Activated T-helper 17 cell treated with anti-CD3 and anti-CD28 coated beads, Interleukin-2, amount 50 U/mL, for 72 hours (primary cell): ENCODE results near the gene DBI. TPM values are rescaled to one million over a fixed set of nuclear protein-coding genes. Genes with fewer than 3 reads are reported as not detected.
"Not testable (repeated sequence)": the region's sequence is repeated elsewhere in the genome, so short reads cannot be mapped to it uniquely, and the experiment has no call there.

Experiments used
- ATAC-seq: fragments of 150-1000 bp; cut with Tn5 transposase; replicated peaks from 2 replicates; pipeline ENCODE4 v1.10.0; 2021; ENCODE audit warnings: mild to moderate bottlenecking, moderate library complexity
- H3K27ac Mint-ChIP-seq: one replicate; pipeline ENCODE4 v1.8.0; 2022; ENCODE audit warnings: mixed read lengths
- H3K27me3 Mint-ChIP-seq: one replicate; pipeline ENCODE4 v1.8.0; 2022; ENCODE audit warnings: mixed read lengths
- H3K36me3 Mint-ChIP-seq: one replicate; pipeline ENCODE4 v1.8.0; 2022; ENCODE audit warnings: low read depth, mild to moderate bottlenecking, mixed read lengths
- H3K4me1 Mint-ChIP-seq: one replicate; pipeline ENCODE4 v1.8.0; 2022; ENCODE audit warnings: mixed read lengths
- H3K4me3 Mint-ChIP-seq: one replicate; pipeline ENCODE4 v1.8.0; 2022; ENCODE audit warnings: mild to moderate bottlenecking, mixed read lengths
- H3K9me3 Mint-ChIP-seq: one replicate; pipeline ENCODE4 v1.8.0; 2022; ENCODE audit warnings: mixed read lengths
- total RNA-seq, 2 donors: library from RNA; stranded (reverse); gene quantifications; one replicate each; pipeline ENCODE4 v1.2.3, GENCODE V29; 2022

Gene DBI
- total RNA-seq, 2 donors from 2014 or later, result 82.5 to 129 TPM

DNA sequence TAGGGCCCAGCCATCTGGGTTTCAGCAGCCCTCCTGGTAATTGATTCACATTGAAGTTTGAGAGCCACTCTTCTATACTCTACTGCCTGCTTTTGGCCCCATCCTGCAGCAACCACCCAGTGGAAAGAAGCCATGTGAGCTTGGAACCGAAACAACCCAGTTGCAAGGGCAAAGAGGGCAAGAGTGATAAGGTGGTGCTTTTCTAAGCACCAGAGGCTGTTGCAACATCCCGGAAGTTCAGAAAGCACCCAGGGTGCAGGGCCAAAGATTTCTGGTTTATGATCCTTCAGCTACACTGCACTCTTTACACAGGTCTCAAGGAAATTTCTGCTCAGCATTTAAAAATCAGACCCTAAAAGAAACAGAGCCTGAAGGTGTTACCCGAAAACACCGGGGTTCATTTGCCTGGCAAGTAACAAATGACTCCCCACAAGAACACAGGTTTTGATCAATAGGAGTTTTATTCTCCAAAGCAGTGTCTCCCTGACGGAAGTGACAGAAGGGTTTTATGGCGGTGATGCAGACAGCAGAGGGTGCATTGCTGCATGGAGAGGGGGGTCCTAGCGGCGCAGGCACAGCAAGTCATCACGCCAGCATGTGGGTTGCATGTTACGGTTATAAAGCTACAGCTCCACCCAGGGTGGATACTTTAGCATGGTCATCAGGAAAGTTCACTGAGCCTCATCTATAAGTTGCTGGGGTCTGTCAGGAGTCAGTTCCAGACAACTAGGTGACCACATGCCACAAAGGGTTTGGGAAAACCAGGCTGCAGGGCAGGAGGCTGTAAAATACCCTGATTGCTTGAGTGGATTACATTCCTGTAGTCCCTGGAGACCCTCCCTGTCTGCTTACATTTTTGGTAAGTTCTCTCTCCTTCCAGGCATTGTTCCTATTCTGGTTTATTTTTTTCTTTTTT, 36.1 kb downstream of the DBI start:
- H3K4me3 Mint-ChIP-seq, result no peak overlapping the region
- peaks cover 7% of the 10 kb centered on the region for H3K27me3 Mint-ChIP-seq
- ATAC-seq, result no peak
- no peaks in the 10 kb centered on the region for H3K36me3 Mint-ChIP-seq
- H3K27ac Mint-ChIP-seq, result no peak overlapping the region
- no peaks in the 10 kb centered on the region for H3K4me1 Mint-ChIP-seq
- H3K9me3 Mint-ChIP-seq, result no peaks in the 10 kb centered on the region

DNA sequence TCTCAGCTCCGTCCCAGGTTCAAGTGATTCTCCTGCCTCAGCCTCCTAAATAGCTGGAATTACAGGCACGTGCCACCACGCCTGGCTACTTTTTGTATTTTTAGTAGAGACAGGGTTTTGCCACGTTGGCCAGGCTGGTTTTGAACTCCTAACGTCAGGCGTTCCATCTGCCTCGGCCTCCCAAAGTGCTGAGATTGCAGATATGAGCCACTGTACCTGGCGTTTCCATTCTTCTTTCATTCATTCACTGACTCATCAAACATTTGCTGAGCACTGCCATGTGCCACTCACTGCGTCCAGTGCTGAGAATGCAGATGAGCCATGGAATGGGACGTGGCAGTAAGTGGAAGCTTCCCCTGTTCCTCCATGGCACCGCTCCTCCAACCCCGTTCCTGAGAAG, 36.8 kb downstream of the DBI start:
- not testable (repeated sequence) for H3K4me1 Mint-ChIP-seq, ATAC-seq, H3K27ac Mint-ChIP-seq, H3K27me3 Mint-ChIP-seq, H3K36me3 Mint-ChIP-seq, H3K4me3 Mint-ChIP-seq, H3K9me3 Mint-ChIP-seq

DNA sequence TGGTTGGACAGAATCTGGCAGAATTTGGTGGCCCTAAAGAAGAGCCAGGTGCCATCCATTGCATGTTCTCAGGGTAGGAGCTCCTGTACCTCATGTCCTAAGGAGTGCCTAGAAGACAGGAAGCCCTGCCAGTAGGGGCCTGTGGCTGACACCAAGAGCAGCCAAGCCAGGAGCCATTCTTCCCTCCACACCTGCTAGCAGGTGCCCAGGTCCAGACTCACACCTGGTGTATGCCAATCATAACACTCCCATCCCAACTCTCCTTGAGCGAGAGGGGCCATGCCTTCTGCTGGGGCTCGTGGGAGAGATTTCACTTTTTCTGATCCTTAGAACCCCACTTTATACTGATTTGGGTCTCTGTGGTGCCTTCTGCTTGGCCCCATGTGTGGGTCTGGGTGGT, 38.4 kb downstream of the DBI start:
- no peak overlapping the region for H3K4me3 Mint-ChIP-seq
- H3K27ac Mint-ChIP-seq, result no peak overlapping the region
- ATAC-seq, result no peak
- peaks cover 6% of the 10 kb centered on the region for H3K27me3 Mint-ChIP-seq
- H3K9me3 Mint-ChIP-seq, result no peaks in the 10 kb centered on the region
- H3K4me1 Mint-ChIP-seq, result no peaks in the 10 kb centered on the region
- H3K36me3 Mint-ChIP-seq, result no peaks in the 10 kb centered on the region

DNA sequence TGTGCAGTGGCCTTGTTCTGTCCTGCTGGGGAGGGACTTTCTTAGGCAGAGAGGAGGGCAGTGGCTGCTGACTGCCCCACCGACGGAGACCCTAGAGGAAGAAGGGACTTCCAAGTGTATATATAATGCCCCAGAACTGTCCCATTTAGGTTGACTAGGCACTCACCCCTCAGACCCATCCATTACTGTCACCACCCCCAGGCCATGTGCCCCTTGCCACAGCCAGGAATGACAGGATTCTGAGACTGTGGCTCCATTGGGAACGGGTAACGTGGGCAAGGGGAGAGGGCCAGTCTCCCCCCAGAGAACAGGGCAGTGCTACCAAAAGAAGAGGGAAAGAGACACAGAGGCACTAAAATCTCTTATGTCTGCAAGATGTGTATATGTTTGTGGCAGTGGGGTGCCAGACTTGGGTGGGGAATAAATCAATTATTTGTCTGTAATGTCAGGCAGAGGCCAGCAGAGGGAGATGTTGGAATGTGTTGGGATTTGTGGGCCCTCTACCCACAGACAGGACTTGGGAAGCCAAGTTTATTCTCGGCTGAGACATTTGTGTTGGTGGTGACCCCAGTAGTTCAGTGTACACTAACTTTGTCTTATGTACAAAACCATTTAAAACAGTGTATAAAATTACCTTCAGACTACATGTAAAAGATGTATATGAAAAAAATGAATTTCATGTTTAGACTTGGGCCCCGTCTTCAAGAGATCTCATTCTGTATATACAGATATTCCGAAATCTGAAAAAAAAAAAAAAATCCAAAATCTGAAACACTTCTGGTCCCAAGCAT, 40.8 kb downstream of the DBI start:
- Mint-ChIP-seq H3K4me1 (no peaks in the 10 kb centered on the region), H3K27me3 (peaks cover 13% of the 10 kb centered on the region), H3K36me3 (no peaks in the 10 kb centered on the region), H3K27ac (no peak overlapping the region), H3K4me3 (no peak overlapping the region), H3K9me3 (no peaks in the 10 kb centered on the region)
- ATAC-seq, result no peak

GRCh38 chr2:119408221-119408619, 41.4 kb downstream of the DBI start:
- no peak overlapping the region for H3K27ac Mint-ChIP-seq
- no peaks in the 10 kb centered on the region for H3K9me3 Mint-ChIP-seq
- H3K27me3 Mint-ChIP-seq, result peaks cover 14% of the 10 kb centered on the region
- H3K4me1 Mint-ChIP-seq, result no peaks in the 10 kb centered on the region
- ATAC-seq, result no peak
- no peak overlapping the region for H3K4me3 Mint-ChIP-seq
- H3K36me3 Mint-ChIP-seq, result no peaks in the 10 kb centered on the region

DNA sequence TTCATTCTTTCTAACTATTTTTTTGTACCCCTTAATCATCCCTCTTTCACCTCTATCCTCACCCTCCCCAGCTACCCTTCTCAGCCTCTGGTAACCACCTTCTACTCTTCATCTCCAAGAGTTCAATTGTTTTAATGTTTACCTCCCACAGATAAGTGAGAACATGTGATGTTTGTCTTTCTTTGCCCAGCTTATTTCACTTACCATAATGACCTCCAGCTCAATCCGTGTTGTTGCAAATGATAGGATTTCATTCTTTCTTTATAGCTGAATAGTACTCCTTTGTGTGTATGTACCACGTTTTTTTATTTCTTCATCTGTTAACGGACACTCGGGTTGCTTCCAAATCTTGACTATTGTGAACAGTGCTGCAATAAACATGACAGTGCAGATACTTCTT, 42.7 kb downstream of the DBI start:
- Mint-ChIP-seq H3K36me3 (no peaks in the 10 kb centered on the region), H3K27me3 (peaks cover 18% of the 10 kb centered on the region), H3K4me1 (no peaks in the 10 kb centered on the region), H3K27ac (no peak overlapping the region), H3K4me3 (no peak overlapping the region), H3K9me3 (no peaks in the 10 kb centered on the region)
- ATAC-seq, result no peak

DNA sequence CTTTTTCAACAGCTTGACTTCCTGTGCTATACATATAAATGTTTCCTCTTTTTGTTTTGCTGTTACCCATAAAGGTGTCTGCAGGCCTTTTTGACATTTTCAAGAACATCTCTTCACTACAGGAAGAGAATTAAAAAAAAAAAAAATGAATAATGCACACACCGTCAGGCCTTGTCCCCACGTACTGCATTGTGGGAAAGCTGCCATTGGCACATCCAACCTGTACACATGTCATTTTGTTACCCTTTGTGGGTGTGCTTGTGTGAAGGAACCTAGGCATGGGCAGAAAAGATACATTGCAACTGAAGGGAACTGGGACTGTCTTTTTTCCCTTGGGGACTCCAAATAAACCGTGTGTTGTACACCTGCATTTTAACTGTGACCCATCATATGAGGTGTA, 48.1 kb downstream of the DBI start:
- no peak for ATAC-seq
- Mint-ChIP-seq H3K9me3 (no peaks in the 10 kb centered on the region), H3K27me3 (peaks cover 21% of the 10 kb centered on the region), H3K4me3 (no peak overlapping the region), H3K27ac (no peak overlapping the region), H3K36me3 (no peaks in the 10 kb centered on the region), H3K4me1 (no peaks in the 10 kb centered on the region)

GRCh38 chr2:119415630-119416029, 48.9 kb downstream of the DBI start:
- Mint-ChIP-seq H3K27ac (no peak overlapping the region), H3K27me3 (peaks cover 19% of the 10 kb centered on the region), H3K9me3 (no peaks in the 10 kb centered on the region), H3K4me3 (no peak overlapping the region), H3K4me1 (no peaks in the 10 kb centered on the region), H3K36me3 (no peaks in the 10 kb centered on the region)
- no peak for ATAC-seq

GRCh38 chr2:119416299-119416923, 49.6 kb downstream of the DBI start:
- Mint-ChIP-seq H3K9me3 (no peaks in the 10 kb centered on the region), H3K27ac (no peak overlapping the region), H3K4me3 (no peak overlapping the region), H3K36me3 (no peaks in the 10 kb centered on the region), H3K27me3 (peaks cover 17% of the 10 kb centered on the region), H3K4me1 (no peaks in the 10 kb centered on the region)
- no peak for ATAC-seq

DNA sequence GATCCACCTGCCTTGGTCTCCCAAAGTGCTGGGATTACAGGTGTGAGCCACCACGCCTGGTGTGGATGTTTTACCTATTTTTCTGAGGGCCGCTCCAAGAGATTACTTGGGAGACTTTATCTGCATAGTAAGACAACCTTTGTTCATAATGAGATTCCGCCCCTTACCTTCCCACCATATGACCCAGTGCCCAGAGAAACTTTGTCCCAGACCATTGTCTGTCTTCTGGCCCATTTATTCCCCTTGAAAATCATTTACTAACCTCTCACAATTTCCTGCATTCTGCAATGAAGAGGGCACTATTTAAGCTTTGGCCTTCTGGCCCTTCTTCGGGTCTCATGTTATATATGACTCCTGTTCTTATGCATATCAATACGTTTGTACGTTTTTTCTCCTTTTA, 51.1 kb downstream of the DBI start:
- no peaks in the 10 kb centered on the region for H3K36me3 Mint-ChIP-seq
- no peak overlapping the region for H3K27ac Mint-ChIP-seq
- no peaks in the 10 kb centered on the region for H3K4me1 Mint-ChIP-seq
- peaks cover 25% of the 10 kb centered on the region for H3K27me3 Mint-ChIP-seq
- ATAC-seq, result no peak
- no peaks in the 10 kb centered on the region for H3K9me3 Mint-ChIP-seq
- no peak overlapping the region for H3K4me3 Mint-ChIP-seq

DNA sequence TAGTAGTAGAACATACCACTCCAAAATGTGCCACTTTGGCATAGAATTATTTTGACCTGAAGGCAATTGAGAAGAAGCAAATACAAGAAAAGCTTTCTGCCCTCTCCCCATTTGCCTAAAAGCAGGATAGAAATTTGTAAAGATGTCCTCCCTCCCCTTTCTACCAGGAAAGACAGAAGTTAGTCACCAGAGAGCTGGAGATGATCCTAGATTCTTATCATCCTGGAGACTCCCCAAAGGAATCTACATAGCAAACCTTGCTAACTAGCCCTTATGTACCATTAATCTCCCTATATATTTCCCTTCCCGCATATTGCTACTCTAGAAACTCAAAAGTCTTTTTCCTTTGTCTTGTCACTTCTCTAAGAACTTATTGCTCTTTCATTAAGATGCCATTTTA, 52.3 kb downstream of the DBI start:
- Mint-ChIP-seq H3K36me3 (no peaks in the 10 kb centered on the region), H3K27me3 (peaks cover 29% of the 10 kb centered on the region), H3K27ac (no peak overlapping the region), H3K9me3 (no peaks in the 10 kb centered on the region), H3K4me1 (no peaks in the 10 kb centered on the region), H3K4me3 (no peak overlapping the region)
- ATAC-seq, result no peak

GRCh38 chr2:119419803-119420508, 53.2 kb downstream of the DBI start:
- H3K4me1 Mint-ChIP-seq, result no peaks in the 10 kb centered on the region
- H3K4me3 Mint-ChIP-seq, result no peak overlapping the region
- H3K27ac Mint-ChIP-seq, result no peak overlapping the region
- no peaks in the 10 kb centered on the region for H3K9me3 Mint-ChIP-seq
- H3K36me3 Mint-ChIP-seq, result no peaks in the 10 kb centered on the region
- no peak for ATAC-seq
- H3K27me3 Mint-ChIP-seq, result peaks cover 30% of the 10 kb centered on the region

DNA sequence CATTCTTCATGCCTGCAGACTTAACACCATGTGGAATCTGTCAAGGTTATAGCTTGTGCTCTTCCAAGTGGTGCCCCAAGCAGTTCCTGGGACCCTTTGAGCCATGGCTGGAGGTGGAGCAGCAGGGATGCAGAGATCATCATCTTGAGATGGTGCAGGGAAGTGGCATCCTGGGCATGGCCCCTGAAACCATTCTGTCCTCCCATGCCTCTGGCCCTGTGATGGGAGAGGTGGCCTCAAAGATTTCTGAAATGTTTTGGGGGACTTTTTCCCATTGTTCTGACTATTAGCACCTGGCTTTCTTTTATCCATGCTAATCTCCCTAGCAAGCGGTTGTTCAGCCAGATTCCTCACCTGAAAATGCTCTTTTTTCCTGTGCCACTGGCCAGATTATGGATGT, 54.5 kb downstream of the DBI start:
- H3K4me3 Mint-ChIP-seq, result no peak overlapping the region
- no peak overlapping the region for H3K27ac Mint-ChIP-seq
- no peaks in the 10 kb centered on the region for H3K4me1 Mint-ChIP-seq
- peaks cover 37% of the 10 kb centered on the region for H3K27me3 Mint-ChIP-seq
- H3K9me3 Mint-ChIP-seq, result no peaks in the 10 kb centered on the region
- ATAC-seq, result no peak
- H3K36me3 Mint-ChIP-seq, result no peaks in the 10 kb centered on the region

- no peak overlapping the region for H3K4me3 Mint-ChIP-seq
- no peaks in the 10 kb centered on the region for H3K9me3 Mint-ChIP-seq
- H3K27me3 Mint-ChIP-seq, result peaks cover 41% of the 10 kb centered on the region
Observed at GRCh38 chr2:119421741-119422140, 55.0 kb downstream of the DBI start.

More at GRCh38 chr2:119421741-119422140, 55.0 kb downstream of the DBI start:
- H3K4me1 Mint-ChIP-seq, result no peaks in the 10 kb centered on the region
- H3K27ac Mint-ChIP-seq, result no peak overlapping the region
- no peak for ATAC-seq
- no peaks in the 10 kb centered on the region for H3K36me3 Mint-ChIP-seq
